NCI-H2171 treated with DMSO at 0.1 percent for 48 hours (cell line): ENCODE measurements around the gene OTOA.
"Not testable (repeated sequence)": the region's sequence is repeated elsewhere in the genome, so short reads cannot be mapped to it uniquely, and the experiment has no call there.

ENCODE experiments used
- DNase-seq: peaks from one replicate; lab custom pipeline; 2025; lab: John Stamatoyannopoulos, UW

OTOA gene

DNA sequence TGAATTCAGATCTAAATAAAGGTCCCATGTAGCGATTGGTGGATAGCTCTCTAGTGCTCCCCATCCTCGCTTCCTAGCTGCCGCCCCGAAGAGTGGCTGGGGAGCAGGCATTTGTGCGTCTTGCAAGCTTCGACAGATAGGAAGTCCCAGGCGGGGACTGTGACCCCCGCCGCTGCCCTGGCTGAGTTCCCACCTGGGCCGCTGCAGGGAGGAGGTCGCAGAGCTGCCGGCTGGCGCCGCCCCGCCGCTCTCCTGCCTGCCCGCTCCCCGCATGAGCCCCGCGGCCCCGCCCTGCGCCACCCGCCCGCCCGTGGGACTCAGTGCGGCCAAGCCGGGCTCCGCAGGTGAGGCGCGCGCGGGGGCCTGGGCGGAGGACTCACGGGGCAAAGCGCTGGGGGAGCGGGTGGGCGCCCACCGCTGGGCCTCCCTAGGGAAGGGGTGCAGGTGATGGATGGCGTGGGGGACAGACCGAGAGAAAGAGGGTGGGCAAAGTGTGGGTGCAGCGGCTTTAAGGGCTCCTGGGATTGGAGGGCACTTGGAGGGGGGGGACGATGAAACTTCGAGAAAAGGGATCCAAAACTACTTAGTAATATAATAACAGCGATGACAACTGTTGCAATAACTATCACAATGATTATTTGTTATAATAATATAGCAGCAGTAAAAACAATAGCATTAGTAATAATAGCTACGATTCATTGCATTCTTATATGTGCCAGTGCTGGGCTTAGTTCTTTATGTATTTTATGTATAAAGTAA lies at the start of gene OTOA:
Gene OTOA, plus strand, starts transcription at position 80 of the 759 bp plus-strand sequence. CDS start 14,547 bp downstream, outside the sequence.
- peak; percentile 37 for DNase-seq

DNA sequence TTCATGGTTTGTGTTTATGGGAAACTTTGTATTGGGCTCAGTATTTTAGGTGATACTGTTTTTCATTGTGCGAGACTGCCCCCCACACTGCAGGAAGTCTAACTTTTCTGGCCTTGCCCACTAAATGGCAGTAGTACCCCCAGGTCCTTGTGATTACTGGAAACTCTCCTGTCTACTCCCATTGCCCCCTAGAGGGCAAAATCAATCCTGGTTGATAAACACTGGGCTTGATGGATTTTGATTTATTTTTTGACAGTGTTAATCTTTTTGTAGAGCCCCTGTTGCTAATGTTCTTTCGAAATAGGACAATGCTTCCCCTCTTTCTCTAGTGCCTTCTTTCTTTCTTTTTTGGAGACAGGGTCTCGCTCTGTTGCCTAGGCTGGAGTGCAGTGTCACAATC lies 48.9 kb upstream of the OTOA start:
- no peak for DNase-seq

DNA sequence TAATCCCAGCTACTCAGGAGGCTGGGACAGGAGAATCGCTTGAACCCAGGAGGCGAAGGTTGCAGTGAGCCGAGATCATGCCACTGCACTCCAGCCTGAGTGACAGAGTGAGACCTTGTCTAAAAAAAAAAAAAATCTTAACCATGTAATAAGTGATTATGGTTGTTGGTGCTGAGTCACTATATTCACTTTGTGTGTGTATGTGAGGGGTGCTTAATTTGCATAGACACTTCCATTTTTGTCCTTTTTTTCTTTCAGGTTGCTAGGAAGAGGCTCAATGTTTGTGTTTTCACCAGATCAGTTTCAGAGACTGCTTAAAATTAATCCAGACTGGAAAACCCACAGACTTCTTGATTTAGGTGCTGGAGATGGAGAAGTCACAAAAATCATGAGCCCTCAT lies 46.2 kb upstream of the OTOA start:
- DNase-seq, result no peak

DNA sequence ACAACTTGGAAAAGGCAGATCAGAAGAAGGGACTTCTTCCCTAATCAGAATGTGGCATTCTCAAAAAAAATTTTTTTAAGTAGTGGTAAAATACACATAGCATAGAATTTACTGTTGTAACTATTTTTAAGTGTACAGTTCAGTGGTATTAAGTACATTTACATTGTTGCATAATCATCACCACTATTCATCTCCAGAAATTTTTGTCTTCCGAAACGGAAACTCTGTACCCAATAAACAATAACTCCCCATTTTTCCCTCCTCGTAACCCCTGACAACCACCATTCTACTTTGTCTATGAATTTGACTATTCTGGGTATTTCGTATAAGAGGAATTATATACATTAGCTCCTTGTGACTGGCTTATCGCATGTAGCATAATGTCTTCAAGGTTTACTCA lies 45.5 kb upstream of the OTOA start:
- DNase-seq, result no peak

DNA sequence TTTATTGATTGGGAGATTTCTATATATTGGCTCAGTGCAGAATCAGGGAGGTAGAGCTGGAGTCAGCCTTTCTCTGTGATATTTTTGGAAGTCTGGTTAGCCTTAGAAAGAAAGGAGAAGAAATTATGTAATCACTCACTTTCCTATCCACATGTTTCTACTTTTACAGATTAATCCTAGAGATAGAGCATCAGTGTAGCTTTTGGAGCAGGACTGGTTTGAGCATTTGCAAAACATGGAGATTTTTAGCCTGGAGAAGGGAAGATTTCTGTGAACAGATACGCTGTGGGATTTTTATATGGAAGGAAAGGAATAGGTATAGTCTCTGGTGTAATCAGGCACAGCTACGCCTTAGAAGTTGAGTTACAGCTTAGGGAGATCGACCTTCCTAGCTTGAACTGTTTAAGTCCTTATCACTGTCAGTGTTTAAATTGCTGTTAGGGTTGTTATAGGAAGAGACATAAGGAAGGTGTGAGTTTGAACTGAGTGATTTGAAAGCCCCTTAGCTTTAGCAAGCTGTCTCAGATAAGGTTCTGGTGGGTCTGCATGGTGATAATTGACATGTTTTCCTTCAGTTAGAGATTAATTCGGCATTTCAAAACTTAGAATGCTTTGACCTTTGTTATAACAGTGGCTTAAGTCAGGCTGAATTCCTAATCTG lies 43.9 kb upstream of the OTOA start:
- no peak for DNase-seq

DNA sequence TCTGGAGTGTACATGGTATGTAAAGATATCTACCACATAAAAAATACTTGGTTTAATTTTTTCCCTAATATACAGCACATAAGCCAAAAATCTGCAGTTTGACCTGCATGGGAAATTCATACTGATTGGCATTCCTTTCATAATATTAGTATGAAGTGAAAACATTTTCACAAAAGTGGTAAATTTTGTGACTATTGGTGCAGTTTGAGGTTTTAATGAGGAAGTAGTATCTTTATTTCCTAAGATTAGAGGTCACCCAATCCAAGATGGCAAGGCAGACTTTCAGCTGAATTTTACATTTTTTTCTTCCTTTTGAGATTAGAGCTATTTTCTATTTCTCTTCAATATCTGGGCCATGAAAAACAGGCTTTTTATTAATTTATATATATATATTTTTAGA lies 43.2 kb upstream of the OTOA start:
- no peak for DNase-seq

DNA sequence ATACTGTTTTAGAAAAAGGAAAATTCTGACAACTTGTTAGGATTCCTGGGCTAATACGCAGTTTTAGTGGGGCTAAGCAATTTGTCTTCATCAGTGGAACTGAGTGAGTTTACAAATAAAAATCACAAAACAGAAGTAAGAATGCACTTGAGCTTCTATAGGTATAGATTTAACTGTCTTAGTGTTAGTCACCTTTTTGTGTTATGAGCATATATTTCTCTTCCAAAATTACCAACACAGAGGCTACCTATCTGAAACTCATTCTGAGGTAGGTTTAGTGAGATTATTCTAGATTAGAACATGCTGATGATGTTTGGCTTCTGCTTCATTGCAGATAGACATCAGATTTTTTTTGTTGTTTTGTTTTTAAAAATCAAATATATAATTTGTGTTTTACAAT lies 41.2 kb upstream of the OTOA start:
- DNase-seq, result no peak

DNA sequence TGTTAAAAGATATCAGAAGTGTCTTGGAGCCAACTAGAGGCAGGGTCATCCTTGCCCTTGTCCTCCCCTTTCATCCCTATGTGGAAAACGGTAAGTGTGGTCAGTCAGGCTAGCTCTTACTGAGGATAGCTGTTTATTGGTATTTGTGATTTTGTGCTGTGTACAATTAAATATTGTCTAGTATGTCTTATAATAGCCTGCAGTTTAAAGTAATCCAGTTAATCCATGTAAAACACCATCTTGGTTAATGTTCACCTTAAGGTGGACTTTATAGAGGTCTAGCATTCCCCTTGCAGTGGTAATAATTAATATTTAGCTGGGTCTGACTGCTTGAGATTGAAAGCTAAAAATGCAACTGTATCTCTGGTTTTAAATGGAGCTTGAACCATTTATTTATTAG lies 38.7 kb upstream of the OTOA start:
- DNase-seq, result no peak

DNA sequence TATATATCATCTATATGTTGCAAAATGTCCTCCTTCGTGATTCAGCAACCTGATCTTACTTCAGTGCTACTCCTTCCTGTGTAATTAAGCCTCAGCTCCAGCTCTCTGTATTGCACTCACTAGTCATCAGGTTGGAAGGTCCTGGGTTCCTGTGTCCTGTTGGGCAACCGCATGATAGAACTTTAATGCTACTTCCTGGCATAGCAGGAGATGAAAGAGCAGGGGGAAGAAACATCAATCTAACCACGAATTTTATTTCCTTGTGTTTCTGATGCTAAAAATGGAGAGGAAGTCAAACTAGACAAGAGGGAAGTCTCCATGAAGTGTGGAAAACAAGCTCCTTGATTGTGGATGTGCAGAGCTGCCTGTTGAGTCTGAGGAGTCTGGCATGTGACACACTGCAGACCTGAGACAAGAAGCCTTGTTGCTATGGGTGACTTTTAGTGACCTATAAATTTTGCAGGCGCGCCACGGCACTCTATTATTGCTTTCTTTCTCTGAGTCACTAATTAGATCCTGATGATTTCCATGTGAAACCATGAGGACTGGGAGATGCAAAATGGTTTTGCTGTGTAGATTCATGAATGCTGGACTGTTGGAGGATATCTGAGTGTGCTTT lies 37.0 kb upstream of the OTOA start:
- no peak for DNase-seq

DNA sequence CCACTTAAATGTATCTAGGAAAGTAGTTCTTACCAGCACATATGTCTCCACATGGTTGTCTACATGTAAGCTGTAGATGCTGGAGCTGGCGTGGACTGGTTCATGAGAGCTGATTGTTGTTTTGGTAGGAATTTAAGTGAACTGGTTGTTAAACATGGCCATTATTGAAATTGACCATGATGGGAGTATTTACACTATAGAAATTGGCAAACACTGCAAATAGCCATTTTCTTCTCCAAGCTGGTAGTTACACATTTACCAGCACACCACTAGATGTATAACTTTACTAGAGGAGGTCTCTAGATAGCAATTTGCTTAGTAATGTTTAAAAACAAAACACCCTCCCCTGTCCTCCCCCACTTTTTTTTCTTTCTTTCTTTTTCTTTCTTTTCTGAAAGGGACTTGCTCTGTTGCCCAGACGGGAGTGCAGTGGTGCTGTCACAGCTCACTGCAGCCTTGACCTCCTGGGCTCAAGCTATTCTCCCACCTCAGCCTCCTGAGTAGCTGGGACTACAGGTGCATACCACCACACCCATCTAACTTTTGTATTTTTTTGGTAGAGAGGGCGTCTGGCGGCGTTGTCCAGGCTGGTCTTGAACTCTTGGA lies 35.5 kb upstream of the OTOA start:
- no peak for DNase-seq

DNA sequence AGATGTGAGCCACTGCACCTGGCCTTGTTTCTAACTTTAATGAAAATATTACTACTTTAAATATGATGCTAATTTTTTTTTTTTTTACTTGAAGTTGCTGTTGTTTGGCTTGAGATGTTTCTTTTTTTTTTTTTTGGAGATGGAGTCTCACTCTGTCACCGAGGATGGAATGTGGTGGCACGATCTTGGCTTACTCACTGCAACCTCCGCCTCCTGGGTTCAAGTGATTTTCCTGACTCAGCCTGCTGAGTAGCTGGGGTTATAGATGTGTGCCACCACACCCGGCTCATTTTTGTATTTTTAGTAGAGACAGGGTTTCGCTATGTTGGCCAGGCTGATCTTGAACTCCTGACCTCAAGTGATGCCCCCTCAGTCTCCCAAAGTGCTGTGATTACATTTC lies 35.0 kb upstream of the OTOA start:
- DNase-seq, result no peak

DNA sequence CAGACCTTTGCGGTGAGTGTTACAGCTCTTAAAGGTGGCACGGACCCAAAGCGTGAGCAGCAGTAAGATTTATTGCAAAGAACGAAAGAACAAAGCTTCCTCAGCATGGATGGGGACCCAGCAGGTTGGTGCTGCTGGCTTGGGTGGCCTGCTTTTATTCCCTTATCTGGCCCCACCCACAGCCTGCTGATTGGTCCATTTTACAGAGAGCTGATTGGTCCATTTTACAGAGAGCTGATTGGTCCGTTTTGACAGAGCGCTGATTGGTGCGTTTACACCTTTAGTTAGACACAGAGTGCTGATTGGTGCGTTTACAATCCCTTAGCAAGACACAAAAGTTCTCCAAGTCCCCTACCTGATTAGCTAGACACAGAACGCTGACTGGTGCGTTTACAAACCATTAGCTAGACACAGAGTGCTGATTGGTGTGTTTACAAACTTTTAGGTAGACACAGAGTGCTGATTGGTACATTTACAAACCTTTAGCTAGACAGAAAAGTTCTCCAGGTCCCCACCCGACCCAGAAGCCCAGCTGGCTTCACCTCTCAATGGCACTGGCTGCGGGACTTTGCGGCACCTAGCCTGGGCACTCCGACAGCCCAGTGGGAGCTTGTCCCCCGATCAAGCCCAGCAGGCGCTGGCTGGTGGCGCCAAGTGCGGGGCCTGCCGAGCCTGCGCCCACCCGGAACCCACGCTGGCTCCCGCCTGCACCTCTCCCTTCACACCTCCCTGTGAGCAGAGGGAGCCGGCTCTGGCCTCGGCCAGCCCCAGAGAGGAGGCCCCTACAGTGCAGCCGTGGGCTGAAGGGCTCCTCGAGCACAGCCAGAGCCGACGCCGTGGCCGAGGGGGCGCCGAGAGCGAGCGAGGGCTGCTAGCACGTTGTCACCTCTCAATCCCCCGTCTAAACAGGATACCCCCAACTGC lies 33.9 kb upstream of the OTOA start:
- not testable (repeated sequence) for DNase-seq

DNA sequence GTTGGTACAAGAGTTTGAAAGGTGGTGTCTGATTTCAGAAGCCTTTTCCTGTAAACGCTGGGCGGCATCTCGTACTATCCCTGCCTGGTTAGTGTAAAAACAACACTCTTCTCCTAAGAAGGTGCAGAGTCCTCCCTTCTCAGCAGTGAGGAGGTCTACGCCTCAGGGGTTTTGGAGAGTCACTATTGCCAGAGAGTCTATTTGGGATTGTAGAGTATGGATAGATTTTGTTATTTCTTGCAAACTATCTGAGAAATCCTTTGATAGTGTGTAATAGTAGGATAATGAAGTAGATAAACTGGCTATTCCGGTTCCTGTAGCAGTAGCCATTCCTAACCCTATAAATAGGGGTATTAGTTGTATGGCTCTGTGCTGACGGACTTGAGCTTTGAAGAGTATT lies 32.9 kb upstream of the OTOA start:
- not testable (repeated sequence) for DNase-seq

DNA sequence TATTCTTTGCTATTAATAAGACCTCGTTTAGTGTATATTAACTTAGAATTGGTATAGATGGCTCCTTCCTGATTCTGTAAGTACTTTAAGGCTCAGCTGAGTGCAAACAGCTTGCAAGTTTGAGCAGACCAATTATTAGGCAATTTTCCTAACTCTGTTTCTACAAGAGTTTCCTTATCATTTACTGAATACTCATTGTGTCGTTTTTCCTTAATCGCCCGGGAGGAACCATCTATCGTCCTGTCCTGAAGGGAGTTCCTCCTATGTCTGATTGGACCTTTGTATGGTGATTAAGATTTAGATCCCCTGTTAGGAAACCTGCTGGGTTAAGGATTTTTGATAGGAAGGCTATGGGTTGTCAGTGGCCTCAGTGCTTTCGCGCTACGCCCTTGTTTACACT lies 32.4 kb upstream of the OTOA start:
- DNase-seq, result not testable (repeated sequence)

DNA sequence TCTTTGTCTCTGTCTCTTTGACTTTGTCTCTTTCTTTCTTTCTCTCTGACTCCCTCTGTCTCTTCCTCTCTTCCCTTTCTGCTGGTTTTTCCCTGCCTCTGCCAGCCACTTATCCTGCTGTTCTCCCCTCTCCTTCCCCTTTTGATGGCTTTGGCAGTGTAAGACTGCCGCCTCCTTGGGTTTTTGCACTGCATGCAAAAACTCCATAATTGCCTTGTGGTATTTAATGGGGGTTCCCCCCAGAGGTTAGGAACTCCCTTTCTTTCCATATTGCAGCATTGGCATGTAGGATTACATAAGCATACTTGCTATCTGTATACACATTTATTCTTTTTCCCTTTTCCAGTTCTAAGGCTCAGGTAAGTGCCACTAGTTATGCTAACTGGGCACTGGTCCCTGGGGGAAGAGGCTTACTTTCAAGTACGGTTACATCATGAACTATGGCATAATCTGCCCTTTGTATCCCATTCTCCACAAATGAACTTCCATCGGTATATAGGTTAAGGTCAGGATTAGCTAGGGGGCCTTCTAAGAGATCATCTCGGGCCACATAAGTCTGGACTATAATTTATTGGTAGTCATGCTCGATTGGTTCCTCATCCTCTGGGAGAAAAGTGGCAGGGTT lies 31.7 kb upstream of the OTOA start:
- not testable (repeated sequence) for DNase-seq

DNA sequence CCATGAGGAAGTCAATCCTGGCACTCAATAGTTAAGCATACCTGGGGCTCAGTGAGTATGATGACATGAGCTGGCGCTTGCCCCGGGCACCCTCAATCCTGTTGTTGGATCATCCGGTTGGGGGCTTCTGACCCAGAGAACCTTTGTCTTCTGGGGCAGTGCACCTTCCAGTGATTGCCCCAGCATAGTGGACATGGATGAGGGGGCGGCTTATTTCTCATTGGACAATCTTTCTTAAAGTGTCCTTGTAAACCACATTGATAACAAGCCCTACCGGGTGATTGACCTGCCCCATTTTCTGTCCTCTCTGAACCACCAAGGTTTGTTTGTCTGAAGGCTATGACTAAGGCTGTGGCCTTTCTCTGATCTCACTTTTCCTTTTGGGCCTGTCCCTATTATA lies 29.6 kb upstream of the OTOA start:
- DNase-seq, result no peak

DNA sequence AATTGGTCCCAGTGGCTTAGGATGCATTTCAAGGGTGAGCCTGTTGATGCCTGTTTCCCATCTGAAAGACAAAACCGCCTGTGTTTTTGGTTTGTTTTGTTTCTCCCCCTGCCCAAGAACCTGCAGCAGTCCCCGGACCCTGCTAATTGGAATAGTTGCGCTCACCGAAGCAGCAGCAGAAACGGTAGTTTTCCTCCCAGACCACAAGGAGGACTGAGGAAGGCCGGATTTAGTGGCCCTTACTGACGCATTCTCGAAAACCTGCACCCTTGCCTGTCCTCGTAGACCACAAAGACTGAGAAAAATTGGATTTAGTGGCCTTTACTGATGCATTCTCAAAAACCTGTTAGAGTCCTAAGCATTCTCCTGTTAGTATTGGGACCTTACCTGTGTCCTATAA lies 28.1 kb upstream of the OTOA start:
- DNase-seq, result not testable (repeated sequence)

DNA sequence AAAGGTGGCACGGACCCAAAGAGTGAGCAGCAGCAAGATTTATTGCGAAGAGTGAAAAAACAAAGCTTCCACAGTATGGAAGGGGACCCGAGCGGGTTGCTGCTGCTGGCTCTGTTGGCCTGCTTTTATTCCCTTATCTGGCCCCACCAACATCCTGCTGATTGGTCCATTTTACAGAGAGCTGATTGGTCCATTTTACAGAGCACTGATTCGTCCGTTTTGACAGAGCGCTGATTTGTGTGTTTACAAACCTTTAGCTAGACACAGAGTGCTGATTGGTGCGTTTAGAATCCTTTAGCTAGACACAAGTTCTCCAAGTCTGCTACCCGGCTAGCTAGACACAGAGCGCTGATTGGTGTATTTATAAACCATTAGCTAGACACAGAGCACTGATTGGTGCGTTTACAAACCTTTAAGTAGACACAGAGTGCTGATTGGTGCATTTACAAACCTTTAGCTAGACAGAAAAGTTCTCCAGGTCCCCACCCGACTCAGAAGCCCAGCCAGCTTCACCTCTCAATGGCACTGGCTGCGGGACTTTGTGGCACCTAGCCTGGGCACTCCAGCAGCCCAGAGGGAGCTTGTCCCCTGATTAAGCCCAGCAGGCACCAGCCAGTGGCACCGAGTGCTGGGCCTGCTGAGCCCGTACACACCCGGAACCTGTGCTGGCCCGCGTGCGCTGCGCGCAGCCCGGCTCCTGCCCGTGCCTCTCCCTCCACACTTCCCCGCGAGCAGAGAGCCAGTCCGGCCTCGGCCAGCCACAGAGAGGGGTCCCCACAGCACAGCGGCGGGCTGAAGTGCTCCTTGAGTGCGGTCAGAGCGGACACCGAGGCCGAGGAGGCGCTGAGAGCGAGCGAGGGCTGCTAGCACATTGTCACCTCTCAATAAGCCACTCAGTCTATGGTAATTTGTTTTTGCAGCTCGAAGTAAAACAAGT lies 26.5 kb upstream of the OTOA start:
- no peak for DNase-seq

DNA sequence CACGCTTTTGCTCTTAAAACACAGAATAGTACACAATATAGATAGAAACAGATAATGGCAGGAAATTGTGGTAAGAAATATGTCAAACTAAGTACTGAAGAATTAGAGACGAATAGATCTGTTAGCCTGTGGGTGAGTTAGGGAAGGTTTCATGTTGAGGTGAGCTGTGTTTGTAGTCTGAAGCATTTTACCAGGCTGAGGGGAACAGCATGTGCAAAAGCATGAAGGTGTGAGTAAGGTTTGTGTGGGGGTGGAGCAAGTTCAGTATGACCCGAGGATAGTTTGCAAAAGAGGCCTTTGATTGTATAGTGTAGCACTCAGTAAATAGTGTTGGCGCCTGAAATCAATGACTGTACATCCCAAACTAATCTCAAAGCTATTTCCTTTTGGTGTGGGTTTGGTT lies 25.2 kb upstream of the OTOA start:
- DNase-seq, result no peak

DNA sequence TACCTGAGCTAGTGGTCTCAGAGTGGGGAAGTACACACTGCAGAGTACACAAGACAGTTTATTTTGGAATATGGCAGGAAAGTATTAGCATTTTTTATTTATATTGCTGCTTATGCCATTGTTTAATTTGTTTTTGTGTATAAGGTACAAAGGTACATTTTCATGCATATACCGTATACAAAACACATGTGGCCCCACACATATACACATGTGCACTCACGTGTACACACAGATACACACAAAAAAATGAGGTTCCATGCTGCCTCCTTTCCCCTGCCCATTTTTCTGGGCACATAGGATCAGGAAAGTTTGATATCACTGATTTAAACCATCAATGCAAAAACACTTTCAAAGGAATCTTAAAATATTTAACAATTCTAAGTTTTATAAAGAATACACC lies 24.3 kb upstream of the OTOA start:
- no peak for DNase-seq
